Measurements from ENCODE around the gene MBD3. TPM values are rescaled to one million over a fixed set of nuclear protein-coding genes. Genes with fewer than 3 reads are reported as not detected.

Gene MBD3
- polyA plus RNA-seq, 1 donor (not counting 4 experiments of a cell fraction or from before 2014, with no cell fraction given): 16.6 TPM

- Histone ChIP-seq H3K4me2 (ENCODE audit: control insufficient read depth, extremely low read depth, insufficient read depth, low read depth, low read length) (no peak overlapping the region), H3K36me3 (ENCODE audit: control insufficient read depth in 2 of 2, extremely low read depth in 1 of 2, insufficient read depth in 2 of 2, low read length in 2 of 2) (peaks cover 0 to 6% of the 10 kb centered on the region in 2 experiments), H3K79me2 (ENCODE audit: control insufficient read depth, insufficient read depth, low read length) (peaks cover 18% of the 10 kb centered on the region), H3K4me1 (ENCODE audit: control insufficient read depth, extremely low read depth, insufficient read depth, low read length) (no peaks in the 10 kb centered on the region), H4K20me1 (ENCODE audit: control insufficient read depth, extremely low read depth, insufficient read depth, low read length) (no peaks in the 10 kb centered on the region), H3K9me3 (ENCODE audit: control insufficient read depth, low read depth, low read length) (no peaks in the 10 kb centered on the region), H3K27ac (ENCODE audit: control insufficient read depth, insufficient read depth, low read length) (no peak overlapping the region), H3K4me3 (ENCODE audit: control insufficient read depth in 2 of 3, extremely low read depth in 1 of 3, insufficient read depth in 2 of 3, low read depth in 1 of 3, low read length in 3 of 3) (no peak overlapping the region), H2AFZ (ENCODE audit: control insufficient read depth, low read length) (no peak overlapping the region), H3K9ac (ENCODE audit: control insufficient read depth, extremely low read depth, insufficient read depth, low read length) (no peak overlapping the region), H3K9me1 (ENCODE audit: control insufficient read depth, extremely low read depth, insufficient read depth, low read length) (no peaks in the 10 kb centered on the region), H3K27me3 (ENCODE audit: control insufficient read depth, extremely low read depth, insufficient read depth, low read length) (no peaks in the 10 kb centered on the region)
- no peak for DNase-seq (ENCODE audit: low read depth, low spot score)
- dilution Hi-C loops (cut with MboI; ENCODE audit: extremely low pct_ligation_motif_present, low sequenced_read_pairs): no loop called here
- TF ChIP-seq EZH2 (IDR thresholded peaks at IDR 0.05; ENCODE audit: low read length) (no peak), CTCF (optimal IDR thresholded peaks at IDR 0.05 in 1 of 3, IDR thresholded peaks at IDR 0.05 in 1 of 3, conservative IDR thresholded peaks at IDR 0.05 in 1 of 3; ENCODE audit: extremely low read depth in 1 of 3, insufficient read depth in 2 of 3, low read length in 3 of 3) (no peak)
- FAIRE-seq: no peak
These were observed 34.1 kb downstream of the MBD3 start for GRCh38 chr19:1558552-1558951.

- H4K20me1 ChIP-seq (ENCODE audit: control insufficient read depth, extremely low read depth, insufficient read depth, low read length): no peaks in the 10 kb centered on the region
- FAIRE-seq: no peak
These were observed 36.1 kb downstream of the MBD3 start for GRCh38 chr19:1556390-1557070.

More at GRCh38 chr19:1556390-1557070, 36.1 kb downstream of the MBD3 start:
- Histone ChIP-seq H3K4me1 (ENCODE audit: control insufficient read depth, extremely low read depth, insufficient read depth, low read length) (no peaks in the 10 kb centered on the region), H3K4me2 (ENCODE audit: control insufficient read depth, extremely low read depth, insufficient read depth, low read depth, low read length) (no peak overlapping the region), H3K79me2 (ENCODE audit: control insufficient read depth, insufficient read depth, low read length) (peaks cover 11% of the 10 kb centered on the region), H3K9ac (ENCODE audit: control insufficient read depth, extremely low read depth, insufficient read depth, low read length) (no peak overlapping the region), H3K9me3 (ENCODE audit: control insufficient read depth, low read depth, low read length) (no peaks in the 10 kb centered on the region), H2AFZ (ENCODE audit: control insufficient read depth, low read length) (no peak overlapping the region), H3K4me3 (ENCODE audit: control insufficient read depth in 2 of 3, extremely low read depth in 1 of 3, insufficient read depth in 2 of 3, low read depth in 1 of 3, low read length in 3 of 3) (no peak overlapping the region), H3K9me1 (ENCODE audit: control insufficient read depth, extremely low read depth, insufficient read depth, low read length) (no peaks in the 10 kb centered on the region), H3K27ac (ENCODE audit: control insufficient read depth, insufficient read depth, low read length) (no peak overlapping the region), H3K36me3 (ENCODE audit: control insufficient read depth in 2 of 2, extremely low read depth in 1 of 2, insufficient read depth in 2 of 2, low read length in 2 of 2) (peaks cover 0 to 6% of the 10 kb centered on the region in 2 experiments), H3K27me3 (ENCODE audit: control insufficient read depth, extremely low read depth, insufficient read depth, low read length) (no peaks in the 10 kb centered on the region)
- dilution Hi-C loops (cut with MboI; ENCODE audit: extremely low pct_ligation_motif_present, low sequenced_read_pairs): no loop called here
- no peak for DNase-seq (ENCODE audit: low read depth, low spot score)
- no peak for TF ChIP-seq EZH2 (IDR thresholded peaks at IDR 0.05; ENCODE audit: low read length)
